Measurements from ENCODE around the gene ANKRD63. TPM values are rescaled to one million over a fixed set of nuclear protein-coding genes. Genes with fewer than 3 reads are reported as not detected.

ANKRD63 gene
- 0.72 TPM for total RNA-seq (2021; ENCODE audit: unreplicated experiment)
- 0.19 TPM for polyA plus RNA-seq (2012; ENCODE audit: insufficient read length)
- percentile 26 among the genes with signal in this experiment for Bru-seq, nascent RNA
- BruChase-seq, experiment 1, labeled RNA remaining after a 2-hour chase: percentile 29 among the genes with signal in this experiment
- BruChase-seq, experiment 2, labeled RNA remaining after a 6-hour chase: not detected
- long read RNA-seq: 0 reads

- CTCF ChIA-PET: interaction anchor here (0.6 kb wide), 1 partner anchor 221 kb away, joined by 3 read pairs; no protein-coding TSS in a partner anchor
- ATAC-seq: peak; percentile 54
- no peak for DNase-seq (ENCODE audit: low read depth, low spot score)
- H3K36me3 ChIP-seq (ENCODE audit: control insufficient read depth, insufficient read depth, low read length): no peaks in the 10 kb centered on the region
- BruUV-seq (replicated peaks): no TSS peak
- no peaks in the 10 kb centered on the region for H3K27me3 ChIP-seq (ENCODE audit: control insufficient read depth, insufficient read depth, low read length)
- H3K4me3 ChIP-seq (ENCODE audit: low read depth in 2 of 2, low read length in 2 of 2): peak within 1 kb of the TSS; percentile 49 to 51
- H3K27ac ChIP-seq (ENCODE audit: low read length): peak within 1 kb of the TSS; percentile 17; the same call in 1 of the 2 replicates
- TF ChIP-seq CTCF (IDR thresholded peaks at IDR 0.05) (no peak), SIN3A (IDR thresholded peaks at IDR 0.05; ENCODE audit: borderline replicate concordance, insufficient read depth, low read depth, low read length) (no peak), TCF7L2 (IDR thresholded peaks at IDR 0.05; ENCODE audit: low read depth, low read length) (no peak), REST (IDR thresholded peaks at IDR 0.05; ENCODE audit: insufficient read depth in 1 of 2, low read depth in 2 of 2, low read length in 1 of 2) (no peak), POLR2AphosphoS5 (IDR thresholded peaks at IDR 0.05; ENCODE audit: low read depth, low read length) (no peak)
- POLR2A ChIA-PET: no interaction called here
- in situ Hi-C loops (cut with HindIII; ENCODE audit: low pct_unique_long_range_greater_than_20kb, low sequenced_read_pairs): no loop called here
- 0 out of 2 replicates have a peak, but pooled peaks cover 7% of the 10 kb centered on the region for H3K4me1 ChIP-seq (ENCODE audit: control insufficient read depth, insufficient read depth, low read length)
- no peaks in the 10 kb centered on the region for H3K9me3 ChIP-seq (ENCODE audit: control insufficient read depth, insufficient read depth, low read depth, low read length)
- intact Hi-C loops (cut with micrococcal nuclease; ENCODE audit: unreplicated experiment): no loop called here
Measured at GRCh38 chr15:40282869-40283614, at the start of gene ANKRD63. Gene ANKRD63, minus strand, starts transcription at chr15:40283064. Its CDS starts 478 bp downstream, at chr15:40282586.

GRCh38 chr15:40332113-40332781 lies 49.4 kb upstream of the ANKRD63 start:
- CTCF ChIA-PET: no interaction called here
- Histone ChIP-seq H3K9me3 (ENCODE audit: control insufficient read depth, insufficient read depth, low read depth, low read length) (no peaks in the 10 kb centered on the region), H3K4me3 (ENCODE audit: low read depth in 2 of 2, low read length in 2 of 2) (no peak overlapping the region), H3K27ac (ENCODE audit: low read length) (no peak overlapping the region), H3K27me3 (ENCODE audit: control insufficient read depth, insufficient read depth, low read length) (no peaks in the 10 kb centered on the region), H3K36me3 (ENCODE audit: control insufficient read depth, insufficient read depth, low read length) (no peaks in the 10 kb centered on the region), H3K4me1 (ENCODE audit: control insufficient read depth, insufficient read depth, low read length) (peaks cover 4% of the 10 kb centered on the region; the same call in 1 of the 2 replicates)
- intact Hi-C loops (cut with micrococcal nuclease; ENCODE audit: unreplicated experiment): no loop called here
- TF ChIP-seq REST (IDR thresholded peaks at IDR 0.05; ENCODE audit: insufficient read depth in 1 of 2, low read depth in 2 of 2, low read length in 1 of 2) (no peak), TCF7L2 (IDR thresholded peaks at IDR 0.05; ENCODE audit: low read depth, low read length) (no peak), POLR2AphosphoS5 (IDR thresholded peaks at IDR 0.05; ENCODE audit: low read depth, low read length) (peak; percentile 41; the same call in 1 of the 2 replicates)
- ATAC-seq (0 out of 2 replicates have a peak, but pooled peaks have one; percentile 4), DNase-seq (ENCODE audit: low read depth, low spot score) (no peak)
- no TSS peak for BruUV-seq (replicated peaks)
- POLR2A ChIA-PET: interaction anchor here (0.5 kb wide), 2 partner anchors 169 to 472 kb away, joined by 3 to 6 read pairs; no protein-coding TSS in a partner anchor
- in situ Hi-C loops (cut with HindIII; ENCODE audit: low pct_unique_long_range_greater_than_20kb, low sequenced_read_pairs): no loop called here
